ENCODE results near the gene MROH9.

DNA sequence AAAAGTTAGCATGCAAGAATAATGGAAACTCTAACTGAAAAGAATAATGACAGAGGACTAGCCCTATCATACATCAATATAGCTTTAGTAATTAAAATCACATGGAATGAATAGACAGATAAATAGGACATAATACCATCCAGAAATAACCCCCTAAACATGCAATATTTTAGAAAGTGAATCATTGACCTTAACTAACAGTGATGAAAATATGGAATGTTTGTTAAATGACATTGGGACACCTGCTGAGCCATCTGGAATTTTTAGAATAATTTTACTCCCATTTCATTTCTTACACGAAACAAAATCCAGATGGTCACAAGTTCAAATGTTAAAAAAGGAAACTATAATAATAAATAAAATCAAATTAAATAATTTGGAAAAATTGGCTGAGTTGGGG, 102.3 kb downstream of the MROH9 start:
- TF ChIP-seq, protein P1, sequence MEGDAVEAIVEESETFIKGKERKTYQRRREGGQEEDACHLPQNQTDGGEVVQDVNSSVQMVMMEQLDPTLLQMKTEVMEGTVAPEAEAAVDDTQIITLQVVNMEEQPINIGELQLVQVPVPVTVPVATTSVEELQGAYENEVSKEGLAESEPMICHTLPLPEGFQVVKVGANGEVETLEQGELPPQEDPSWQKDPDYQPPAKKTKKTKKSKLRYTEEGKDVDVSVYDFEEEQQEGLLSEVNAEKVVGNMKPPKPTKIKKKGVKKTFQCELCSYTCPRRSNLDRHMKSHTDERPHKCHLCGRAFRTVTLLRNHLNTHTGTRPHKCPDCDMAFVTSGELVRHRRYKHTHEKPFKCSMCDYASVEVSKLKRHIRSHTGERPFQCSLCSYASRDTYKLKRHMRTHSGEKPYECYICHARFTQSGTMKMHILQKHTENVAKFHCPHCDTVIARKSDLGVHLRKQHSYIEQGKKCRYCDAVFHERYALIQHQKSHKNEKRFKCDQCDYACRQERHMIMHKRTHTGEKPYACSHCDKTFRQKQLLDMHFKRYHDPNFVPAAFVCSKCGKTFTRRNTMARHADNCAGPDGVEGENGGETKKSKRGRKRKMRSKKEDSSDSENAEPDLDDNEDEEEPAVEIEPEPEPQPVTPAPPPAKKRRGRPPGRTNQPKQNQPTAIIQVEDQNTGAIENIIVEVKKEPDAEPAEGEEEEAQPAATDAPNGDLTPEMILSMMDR (IDR thresholded peaks at IDR 0.05; ENCODE audit: low read depth, low read length) = no peak
- TF ChIP-seq MYC (IDR thresholded peaks at IDR 0.05; ENCODE audit: low read depth, low read length) (no peak), POLR2A (IDR thresholded peaks at IDR 0.05; ENCODE audit: extremely low read depth, insufficient read length) (no peak)
- TF ChIP-seq, protein P2, sequence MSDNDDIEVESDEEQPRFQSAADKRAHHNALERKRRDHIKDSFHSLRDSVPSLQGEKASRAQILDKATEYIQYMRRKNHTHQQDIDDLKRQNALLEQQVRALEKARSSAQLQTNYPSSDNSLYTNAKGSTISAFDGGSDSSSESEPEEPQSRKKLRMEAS (IDR thresholded peaks at IDR 0.05; ENCODE audit: low read depth, low read length) = no peak
